ENCODE data around the gene INSL3. TPM values are rescaled to one million over a fixed set of nuclear protein-coding genes. Genes with fewer than 3 reads are reported as not detected.
A peak's percentile ranks its signal among the peaks of the same experiment; 100 is the strongest.

The INSL3 gene
- total and polyA plus RNA-seq, 2 of the 13 experiments (the other 11 are each of a cell fraction or from before 2014, with no cell fraction given) = 0.30 TPM; not detected in 1

GRCh38 chr19:17859533-17860330 is 38.4 kb upstream of the INSL3 start, which contains the start of gene RPL18A (continued):
- peak; percentile 76 for TF ChIP-seq CEBPZ (IDR thresholded peaks at IDR 0.05; ENCODE audit: low read length)
- TF ChIP-seq FUBP1 (CRISPR knock-in tag; IDR thresholded peaks at IDR 0.05; ENCODE audit: borderline replicate concordance) = no peak
- TF ChIP-seq CC2D1A (CRISPR knock-in tag; IDR thresholded peaks at IDR 0.05) = no peak
- no peak for TF ChIP-seq DZIP1 (CRISPR knock-in tag; IDR thresholded peaks at IDR 0.05)
- TF ChIP-seq TBX2 (CRISPR knock-in tag; IDR thresholded peaks at IDR 0.05; ENCODE audit: borderline replicate concordance) = no peak
- TF ChIP-seq RCOR2 (CRISPR knock-in tag; IDR thresholded peaks at IDR 0.05) = no peak
- no peak for TF ChIP-seq ZNF572 (CRISPR knock-in tag; IDR thresholded peaks at IDR 0.05)
- 0 out of 2 replicates have a peak, but pooled peaks have one; percentile 42 for TF ChIP-seq TGIF2 (CRISPR knock-in tag; IDR thresholded peaks at IDR 0.05)
- peak; percentile 95 for TF ChIP-seq YEATS2 (CRISPR knock-in tag; IDR thresholded peaks at IDR 0.05; ENCODE audit: borderline replicate concordance)
- TF ChIP-seq ZNF33A (CRISPR knock-in tag; IDR thresholded peaks at IDR 0.05; ENCODE audit: borderline replicate concordance) = no peak
- TF ChIP-seq NONO (IDR thresholded peaks at IDR 0.05) = no peak
- peak; percentile 72 for TF ChIP-seq NONO (CRISPR knock-in tag; conservative IDR thresholded peaks at IDR 0.05)
- no peak for TF ChIP-seq HNRNPH1 (optimal IDR thresholded peaks at IDR 0.05; ENCODE audit: low read depth, low read length)
- no peak for TF ChIP-seq ZNF704 (CRISPR knock-in tag; IDR thresholded peaks at IDR 0.05; ENCODE audit: borderline replicate concordance)
- no peak for TF ChIP-seq REXO4 (CRISPR knock-in tag; IDR thresholded peaks at IDR 0.05; ENCODE audit: borderline replicate concordance)
- TF ChIP-seq FOXO1 (CRISPR knock-in tag; IDR thresholded peaks at IDR 0.05) = peak; percentile 45; the same call in 1 of the 2 replicates
- TF ChIP-seq ZSCAN21 (CRISPR knock-in tag; IDR thresholded peaks at IDR 0.05; ENCODE audit: borderline replicate concordance) = no peak; the same call in 1 of the 2 replicates
- TF ChIP-seq ZBTB14 (CRISPR knock-in tag; IDR thresholded peaks at IDR 0.05) = no peak
- TF ChIP-seq DNMT3B (CRISPR knock-in tag; conservative IDR thresholded peaks at IDR 0.05) = no peak
